Liver (tissue), 9 donors: ENCODE measurements around the gene ALDH9A1. TPM values are rescaled to one million over a fixed set of nuclear protein-coding genes. Genes with fewer than 3 reads are reported as not detected.

ENCODE experiments used
- DNase-seq: peaks from one replicate; pipeline ENCODE4 v3.0.0-alpha.2; 2017; ENCODE audit warnings: low spot score
- H3K27ac ChIP-seq, 2 donors: one replicate each; pipeline ENCODE4 v1.7.0; 2013; ENCODE audit warnings: inconsistent platforms in 2 of 2, low read length in 2 of 2, control low read depth in 1 of 2, low read depth in 1 of 2, mild to moderate bottlenecking in 1 of 2
- H3K27me3 ChIP-seq, 4 donors: one replicate each; pipeline versions ENCODE4 v1.6.1 to v1.7.0; 2013; ENCODE audit warnings: low read length in 3 of 4, inconsistent platforms in 1 of 4, mild to moderate bottlenecking in 1 of 4, moderate library complexity in 1 of 4; ENCODE audit not compliant: control insufficient read depth in 4 of 4, insufficient read depth in 4 of 4
- H3K36me3 ChIP-seq, 4 donors: one replicate each; pipeline versions ENCODE4 v1.6.1 to v1.7.0; 2013; ENCODE audit warnings: low read length in 3 of 4, mild to moderate bottlenecking in 3 of 4, low read depth in 1 of 4, moderate library complexity in 1 of 4; ENCODE audit not compliant: control insufficient read depth in 4 of 4, insufficient read depth in 3 of 4
- H3K4me1 ChIP-seq, 4 donors: one replicate each; pipeline versions ENCODE4 v1.6.1 to v1.7.0; 2013; ENCODE audit warnings: low read length in 3 of 4, mild to moderate bottlenecking in 3 of 4, moderate library complexity in 1 of 4; ENCODE audit not compliant: control insufficient read depth in 4 of 4, insufficient read depth in 4 of 4
- H3K4me3 ChIP-seq, 3 donors: one replicate each; pipeline versions ENCODE4 v1.6.1 to v1.7.0; 2013; ENCODE audit warnings: low read length in 3 of 3, control low read depth in 1 of 3, low read depth in 1 of 3, mild to moderate bottlenecking in 1 of 3
- H3K9ac ChIP-seq, 2 donors: one replicate each; pipeline ENCODE4 v1.7.0; 2013; ENCODE audit warnings: low read length in 2 of 2, mild to moderate bottlenecking in 2 of 2, moderate library complexity in 2 of 2, control low read depth in 1 of 2, low read depth in 1 of 2
- H3K9me3 ChIP-seq, 4 donors: one replicate each; pipeline versions ENCODE4 v1.6.1 to v1.7.0; 2013; ENCODE audit warnings: low read length in 3 of 4; ENCODE audit not compliant: control insufficient read depth in 4 of 4
- CTCF ChIP-seq: fragments of 150-350 bp; IDR thresholded peaks from 2 replicates; pipeline ENCODE4 v1.5.1; 2017; ENCODE audit warnings: improper control_type of control experiment, low read depth, low read length; ENCODE audit not compliant: missing input control
- EGR1 ChIP-seq, 2 donors: IDR thresholded peaks; 2 replicates each; pipeline ENCODE4 v1.6.1; 2016 to 2018; ENCODE audit warnings: antibody characterized with exemption in 2 of 2, low read depth in 2 of 2
- FOXA1 ChIP-seq: IDR thresholded peaks from 2 replicates; pipeline ENCODE4 v1.6.1; 2016; ENCODE audit warnings: antibody characterized with exemption
- FOXA2 ChIP-seq: IDR thresholded peaks from 2 replicates; pipeline ENCODE4 v1.6.1; 2016; ENCODE audit warnings: antibody characterized with exemption
- GABPA ChIP-seq, 2 donors: IDR thresholded peaks in 1 of 2; conservative IDR thresholded peaks in 1 of 2; 2 replicates each; pipeline ENCODE4 v1.6.1; 2016; ENCODE audit warnings: antibody characterized with exemption in 2 of 2, mild to moderate bottlenecking in 1 of 2, moderate library complexity in 1 of 2
- HNF4A ChIP-seq, 2 donors: conservative IDR thresholded peaks; 2 replicates each; pipeline ENCODE4 v1.6.1; 2016; ENCODE audit warnings: antibody characterized with exemption in 2 of 2, mild to moderate bottlenecking in 2 of 2
- JUND ChIP-seq, 2 donors: IDR thresholded peaks; 2 replicates each; pipeline ENCODE4 v1.6.1; 2016; ENCODE audit warnings: antibody characterized with exemption in 2 of 2
- NR2F2 ChIP-seq: IDR thresholded peaks from 2 replicates; pipeline ENCODE4 v1.6.1; 2016; ENCODE audit warnings: antibody characterized with exemption
- RAD21 ChIP-seq, 2 donors: IDR thresholded peaks; 2 replicates each; pipeline ENCODE4 v1.6.1; 2016; ENCODE audit warnings: antibody characterized with exemption in 2 of 2, mild to moderate bottlenecking in 2 of 2
- RXRA ChIP-seq, 2 donors: IDR thresholded peaks; 2 replicates each; pipeline ENCODE4 v1.6.1; 2017 to 2018; ENCODE audit warnings: antibody characterized with exemption in 2 of 2, mild to moderate bottlenecking in 1 of 2
- SP1 ChIP-seq: IDR thresholded peaks from 2 replicates; pipeline ENCODE4 v1.6.1; 2018; ENCODE audit warnings: antibody characterized with exemption, mild to moderate bottlenecking
- TAF1 ChIP-seq: conservative IDR thresholded peaks from 2 replicates; pipeline ENCODE4 v1.6.1; 2016; ENCODE audit warnings: antibody characterized with exemption, mild to moderate bottlenecking
- YY1 ChIP-seq: IDR thresholded peaks from 2 replicates; pipeline ENCODE4 v1.6.1; 2016; ENCODE audit warnings: antibody characterized with exemption, mild to moderate bottlenecking
- ZBTB33 ChIP-seq: IDR thresholded peaks from 2 replicates; pipeline ENCODE4 v1.6.1; 2016; ENCODE audit warnings: antibody characterized with exemption
- WGBS: extraction: QIAGEN DNeasy Blood & Tissue Kit; methylation state at CpG from one replicate; pipeline ENCODE4 v1.1.7; 2013; 5-methylcytosine and 5-hydroxymethylcytosine counted together
- polyA plus RNA-seq, 2 donors: library from polyadenylated mRNA; stranded (reverse) in 1 of 2; unstranded in 1 of 2; fragments of 200-250 nt in 1 of 2; fragments of >200 nt in 1 of 2; fragmentation: Nextera tagmentation in 1 of 2; extraction: Ambion mirVana in 1 of 2; gene quantifications; one replicate each; pipeline versions ENCODE4 v1.2.1 to v1.2.3, GENCODE V29; 2013 to 2015
- total RNA-seq, 2 donors: library from RNA; depleted of rRNA; stranded (reverse); fragments of >200 nt; gene quantifications; one replicate each; pipeline ENCODE4 v1.2.3, GENCODE V29; 2014
- TF ChIP-seq, protein P1 (sequence below): IDR thresholded peaks from 2 replicates; pipeline ENCODE4 v1.6.1; 2016; ENCODE audit warnings: antibody characterized with exemption
- donor health status: healthy.
- donor health status: healthy.
- donor health status: healthy.
- donor health status: healthy.
- donor health status: healthy.

Gene ALDH9A1
- total and polyA plus RNA-seq, 4 donors: 42.8 to 93.4 (median 79.8) TPM

DNA sequence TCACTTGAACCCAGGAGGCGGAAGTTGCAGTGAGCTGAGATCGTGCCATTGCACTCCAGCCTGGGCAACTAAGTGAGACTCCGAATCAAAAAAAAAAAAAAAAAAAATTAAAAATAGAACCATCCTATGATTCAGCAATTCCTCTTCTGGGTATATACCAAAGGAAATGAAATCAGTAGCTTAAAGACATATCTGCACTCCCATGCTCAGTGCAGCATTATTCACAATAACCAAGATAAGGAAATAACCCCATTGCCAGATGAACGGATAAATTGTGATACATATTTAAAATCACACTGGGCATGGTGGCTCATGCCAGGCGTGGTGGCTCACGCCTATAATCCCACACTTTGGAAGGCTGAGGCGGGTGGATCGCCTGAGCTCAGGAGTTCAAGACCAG lies 23.8 kb downstream of the ALDH9A1 start (continued):
- TF ChIP-seq ZBTB33: no peak

- Histone ChIP-seq H3K27me3 (no peaks in the 10 kb centered on the region), H3K4me1 (peaks cover 0 to under 1% (median 0%) of the 10 kb centered on the region in 4 donors), H3K9me3 (no peaks in the 10 kb centered on the region), H3K9ac (no peak overlapping the region), H3K4me3 (no peak overlapping the region), H3K36me3 (peaks cover 2 to 58% (median 44%) of the 10 kb centered on the region in 4 donors), H3K27ac (no peak overlapping the region)
- DNase-seq: no peak
- TF ChIP-seq EGR1 (IDR thresholded peaks at IDR 0.05; ENCODE audit: low read depth in 2 of 2) (no peak), HNF4A (conservative IDR thresholded peaks at IDR 0.05) (no peak), RXRA (IDR thresholded peaks at IDR 0.05) (no peak), GABPA (IDR thresholded peaks at IDR 0.05 in 1 of 2, conservative IDR thresholded peaks at IDR 0.05 in 1 of 2) (no peak), NR2F2 (no peak), TAF1 (no peak), RAD21 (IDR thresholded peaks at IDR 0.05) (no peak), FOXA2 (no peak), JUND (IDR thresholded peaks at IDR 0.05) (no peak), FOXA1 (no peak), ZBTB33 (no peak), CTCF (no peak)
- 93% methylated on average over 2 of the region's 2 CpGs for WGBS
Measured at GRCh38 chr1:165671526-165671925, 26.8 kb downstream of the ALDH9A1 start.

DNA sequence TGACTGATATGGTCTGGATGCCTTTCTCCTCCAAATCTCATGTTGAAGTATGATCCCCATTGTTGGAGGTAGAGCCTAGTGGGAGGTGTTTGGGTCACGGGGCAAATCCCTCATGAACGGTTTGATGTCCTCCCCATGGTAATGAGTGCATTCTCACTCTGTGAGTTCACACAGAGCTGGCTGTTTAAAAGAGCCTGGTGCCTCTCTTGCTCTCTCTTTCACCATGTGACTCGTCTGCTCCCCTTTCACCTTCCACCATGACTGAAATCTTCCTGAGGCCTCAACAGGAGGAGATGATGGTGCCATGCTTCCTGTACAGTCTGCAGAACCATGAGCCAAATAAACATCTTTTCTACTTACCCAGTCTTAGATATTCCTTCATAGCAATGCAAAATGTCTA lies 30.2 kb downstream of the ALDH9A1 start:
- no peak for DNase-seq
- H3K9ac ChIP-seq: no peak overlapping the region
- H3K27me3 ChIP-seq: no peaks in the 10 kb centered on the region
- H3K36me3 ChIP-seq: peaks cover 1 to 67% (median 51%) of the 10 kb centered on the region in 4 donors
- TF ChIP-seq JUND (IDR thresholded peaks at IDR 0.05) (no peak), SP1 (no peak), GABPA (IDR thresholded peaks at IDR 0.05 in 1 of 2, conservative IDR thresholded peaks at IDR 0.05 in 1 of 2) (no peak), EGR1 (IDR thresholded peaks at IDR 0.05; ENCODE audit: low read depth in 2 of 2) (no peak), FOXA2 (no peak), HNF4A (conservative IDR thresholded peaks at IDR 0.05) (no peak), YY1 (no peak), FOXA1 (no peak), RAD21 (IDR thresholded peaks at IDR 0.05) (no peak), NR2F2 (no peak)
- TF ChIP-seq, protein P1, sequence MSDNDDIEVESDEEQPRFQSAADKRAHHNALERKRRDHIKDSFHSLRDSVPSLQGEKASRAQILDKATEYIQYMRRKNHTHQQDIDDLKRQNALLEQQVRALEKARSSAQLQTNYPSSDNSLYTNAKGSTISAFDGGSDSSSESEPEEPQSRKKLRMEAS: no peak
- H3K9me3 ChIP-seq: no peaks in the 10 kb centered on the region
- no peak overlapping the region for H3K27ac ChIP-seq
- H3K4me1 ChIP-seq: peaks cover 0 to 4% (median 1%) of the 10 kb centered on the region in 4 donors
- WGBS: 94% methylated on average over 3 of the region's 3 CpGs
- no peak overlapping the region for H3K4me3 ChIP-seq
